Measurements from ENCODE around the gene CALR. TPM values are rescaled to one million over a fixed set of nuclear protein-coding genes. Genes with fewer than 3 reads are reported as not detected.
A peak's percentile ranks its signal among the peaks of the same experiment; 100 is the strongest.
"Not testable (repeated sequence)": the region's sequence is repeated elsewhere in the genome, so short reads cannot be mapped to it uniquely, and the experiment has no call there.

Gene CALR
- total RNA-seq, 1 experiment from 2014 or later, result 1,088 TPM

- DNase-seq (ENCODE audit: low spot score); H3K9me3 Mint-ChIP-seq; H3K27me3 Mint-ChIP-seq (ENCODE audit: low read depth); ATAC-seq: not testable (repeated sequence)
- CTCF ChIA-PET, result interaction anchor here (0.6 to 5.4 kb wide), 5 partner anchors 10 to 163 kb away, joined by 3 to 57 read pairs (median 4); no protein-coding TSS in a partner anchor
- Mint-ChIP-seq H3K27ac (peak overlapping the region; percentile 94), H3K4me1 (peaks cover 26% of the 10 kb centered on the region), H3K36me3 (peaks cover 28% of the 10 kb centered on the region), H3K4me3 (peak overlapping the region; percentile 90)
- POLR2A ChIA-PET, result interaction anchor here (2.6 kb wide), 1 partner anchor 9 kb away, joined by 10 read pairs; the partner anchor contains the start of gene RAD23A
Measured at GRCh38 chr19:12955575-12955974, 17.2 kb downstream of the CALR start.

GRCh38 chr19:12955996-12956395, 17.6 kb downstream of the CALR start:
- ChIA-PET CTCF (interaction anchor here (0.6 to 5.4 kb wide), 4 partner anchors 9 to 163 kb away, joined by 3 to 57 read pairs (median 4); no protein-coding TSS in a partner anchor), POLR2A (interaction anchor here (0.6 to 2.6 kb wide), 3 partner anchors 9 to 62 kb away, joined by 3 to 10 read pairs (median 6); partner anchors contain the start of gene RAD23A)
- peaks cover 2% of the 10 kb centered on the region; the same call in 1 of the 2 replicates for H3K27me3 Mint-ChIP-seq (ENCODE audit: low read depth)
- DNase-seq (ENCODE audit: low spot score) (no peak), ATAC-seq (no peak)
- peaks cover 3% of the 10 kb centered on the region for H3K9me3 Mint-ChIP-seq
- peaks cover 24% of the 10 kb centered on the region for H3K36me3 Mint-ChIP-seq
- TF ChIP-seq CDX4 (CRISPR knock-in tag; IDR thresholded peaks at IDR 0.05; ENCODE audit: borderline replicate concordance) (no peak), PRRX2 (CRISPR knock-in tag; IDR thresholded peaks at IDR 0.05) (no peak), NR3C1 (CRISPR knock-in tag; conservative IDR thresholded peaks at IDR 0.05; ENCODE audit: low read depth) (no peak), KAT7 (CRISPR knock-in tag; IDR thresholded peaks at IDR 0.05; ENCODE audit: borderline replicate concordance) (no peak), FOXP1 (CRISPR knock-in tag; IDR thresholded peaks at IDR 0.05; ENCODE audit: borderline replicate concordance) (no peak), CREB1 (CRISPR knock-in tag; IDR thresholded peaks at IDR 0.05) (no peak), ERG (CRISPR knock-in tag; IDR thresholded peaks at IDR 0.05) (no peak), ZNF121 (CRISPR knock-in tag; IDR thresholded peaks at IDR 0.05) (no peak), ZNF671 (CRISPR knock-in tag; IDR thresholded peaks at IDR 0.05) (no peak), AR (CRISPR knock-in tag; IDR thresholded peaks at IDR 0.05) (no peak), NR2C2 (CRISPR knock-in tag; IDR thresholded peaks at IDR 0.05) (no peak), MXD4 (CRISPR knock-in tag; IDR thresholded peaks at IDR 0.05; ENCODE audit: borderline replicate concordance) (no peak), NFYB (CRISPR knock-in tag; conservative IDR thresholded peaks at IDR 0.05; ENCODE audit: low read depth) (no peak), SMAD4 (CRISPR knock-in tag; IDR thresholded peaks at IDR 0.05) (no peak), JUN (CRISPR knock-in tag; IDR thresholded peaks at IDR 0.05) (no peak), STAT6 (CRISPR knock-in tag; conservative IDR thresholded peaks at IDR 0.05; ENCODE audit: low read depth) (no peak), TCF7 (CRISPR knock-in tag; IDR thresholded peaks at IDR 0.05; ENCODE audit: low read depth) (no peak), ZNF232 (CRISPR knock-in tag; IDR thresholded peaks at IDR 0.05) (no peak), EMX1 (CRISPR knock-in tag; IDR thresholded peaks at IDR 0.05) (no peak)
- peaks cover 26% of the 10 kb centered on the region for H3K4me1 Mint-ChIP-seq
- H3K27ac Mint-ChIP-seq, result peak overlapping the region; percentile 55
- peak overlapping the region; percentile 90 for H3K4me3 Mint-ChIP-seq
